GM18519 (cell line): ENCODE data around the gene KRTAP1-5.
"Not testable (repeated sequence)": the region's sequence is repeated elsewhere in the genome, so short reads cannot be mapped to it uniquely, and the experiment has no call there.

Source experiments
- ATAC-seq: cut with Tn5 transposase; IDR thresholded peaks from one replicate; pipeline ENCODE4 v1.9.1; 2021; ENCODE audit warnings: mild to moderate bottlenecking, moderate library complexity; ENCODE audit not compliant: unreplicated experiment, low FRiP score

KRTAP1-5 gene

DNA sequence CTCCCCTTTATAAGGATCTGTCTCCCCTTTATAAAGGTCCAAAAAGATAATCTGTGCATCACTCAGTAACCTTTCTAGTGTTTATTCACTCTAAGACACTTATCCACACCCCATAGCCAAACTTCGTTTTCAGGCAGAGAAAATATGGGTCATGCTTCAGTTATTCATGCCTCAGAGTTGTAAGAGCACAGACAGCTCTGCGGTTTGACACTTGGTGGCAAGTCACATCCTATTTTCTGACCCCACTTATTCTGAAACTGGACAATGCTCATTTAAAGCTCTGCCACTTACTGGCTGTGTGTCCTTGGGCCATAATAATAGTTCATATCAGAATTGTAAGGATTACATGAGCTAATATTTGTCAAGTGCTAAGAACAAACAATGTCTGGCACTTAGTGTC is 22.1 kb upstream of the KRTAP1-5 start:
- ATAC-seq, result no peak

DNA sequence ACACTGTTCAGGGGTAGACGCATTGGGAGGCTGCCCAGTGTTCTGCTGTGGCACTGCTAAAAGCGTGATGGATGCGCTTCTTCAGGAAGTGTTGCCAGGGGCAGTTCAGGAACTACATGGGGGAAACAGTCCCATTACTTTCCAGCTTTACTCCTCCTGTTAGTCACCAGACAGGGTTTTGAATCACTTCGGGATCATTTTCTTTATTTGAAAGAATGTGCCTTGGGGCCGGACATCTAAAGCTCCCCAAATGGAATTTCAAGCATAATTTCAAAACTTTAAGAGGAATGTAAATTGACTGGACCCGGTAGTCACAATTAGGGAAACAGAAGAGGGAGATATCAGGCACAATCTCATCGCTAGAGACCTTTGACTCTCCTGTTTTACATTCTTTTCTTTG is 21.4 kb upstream of the KRTAP1-5 start:
- no peak for ATAC-seq

DNA sequence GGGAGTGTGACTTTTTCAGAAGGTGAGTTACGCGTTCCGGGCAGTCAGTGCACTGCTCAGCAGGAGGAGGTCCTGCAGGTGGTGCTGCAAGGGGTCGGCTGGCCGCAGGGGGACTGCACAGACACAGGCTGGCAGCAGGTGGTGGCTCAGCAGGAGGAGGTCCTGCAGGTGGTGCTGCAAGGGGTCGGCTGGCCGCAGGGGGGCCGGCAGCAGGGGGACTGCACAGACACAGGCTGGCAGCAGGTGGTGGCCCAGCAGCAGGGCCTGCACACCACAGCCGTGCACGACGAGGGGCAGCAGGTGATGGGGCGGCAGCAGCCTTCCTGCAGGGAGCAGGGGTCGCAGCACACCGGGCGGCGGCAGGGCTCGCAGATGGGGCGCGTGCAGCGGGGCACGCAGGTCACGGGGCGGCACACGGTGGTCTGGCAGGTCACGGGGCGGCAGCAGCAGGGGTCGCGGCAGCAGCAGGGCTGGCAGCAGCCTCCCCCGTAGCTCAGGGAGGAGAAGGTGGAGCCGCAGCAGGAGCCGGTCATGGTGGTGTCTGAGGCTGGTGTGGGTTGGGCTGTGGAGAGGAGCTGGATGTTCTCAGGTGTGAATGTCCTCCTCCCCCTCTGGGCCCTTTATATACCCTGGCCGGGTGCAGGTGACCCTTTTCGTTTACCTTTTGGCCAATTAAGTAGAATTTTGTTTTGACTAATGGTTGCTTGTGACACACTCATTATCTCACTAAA is 19.9 kb upstream of the KRTAP1-5 start, which contains the start of gene KRTAP2-1:
Gene KRTAP2-1 (minus strand): TSS at position 582 of the 731 bp plus-strand sequence. CDS start 49 bp downstream, at position 533.
- ATAC-seq, result not testable (repeated sequence)

DNA sequence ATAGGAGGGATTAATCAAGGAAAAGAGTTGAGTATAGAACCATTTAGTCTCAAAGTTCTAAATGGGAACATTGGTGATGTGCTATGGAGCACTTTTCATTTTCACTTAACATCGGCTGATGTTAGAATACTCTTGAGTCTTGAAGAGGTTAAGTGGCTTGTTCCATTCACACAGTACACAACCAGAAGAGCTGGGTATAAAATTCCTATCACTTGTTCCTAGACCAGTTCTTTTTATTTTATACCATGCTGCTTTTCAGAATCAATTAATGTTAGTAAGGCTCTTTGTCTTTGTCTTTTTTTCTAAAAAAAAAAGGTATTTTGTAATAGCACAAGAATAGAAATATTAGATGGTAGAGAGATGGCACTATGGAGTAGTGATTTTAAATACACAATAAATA is 15.9 kb upstream of the KRTAP1-5 start:
- ATAC-seq, result no peak

DNA sequence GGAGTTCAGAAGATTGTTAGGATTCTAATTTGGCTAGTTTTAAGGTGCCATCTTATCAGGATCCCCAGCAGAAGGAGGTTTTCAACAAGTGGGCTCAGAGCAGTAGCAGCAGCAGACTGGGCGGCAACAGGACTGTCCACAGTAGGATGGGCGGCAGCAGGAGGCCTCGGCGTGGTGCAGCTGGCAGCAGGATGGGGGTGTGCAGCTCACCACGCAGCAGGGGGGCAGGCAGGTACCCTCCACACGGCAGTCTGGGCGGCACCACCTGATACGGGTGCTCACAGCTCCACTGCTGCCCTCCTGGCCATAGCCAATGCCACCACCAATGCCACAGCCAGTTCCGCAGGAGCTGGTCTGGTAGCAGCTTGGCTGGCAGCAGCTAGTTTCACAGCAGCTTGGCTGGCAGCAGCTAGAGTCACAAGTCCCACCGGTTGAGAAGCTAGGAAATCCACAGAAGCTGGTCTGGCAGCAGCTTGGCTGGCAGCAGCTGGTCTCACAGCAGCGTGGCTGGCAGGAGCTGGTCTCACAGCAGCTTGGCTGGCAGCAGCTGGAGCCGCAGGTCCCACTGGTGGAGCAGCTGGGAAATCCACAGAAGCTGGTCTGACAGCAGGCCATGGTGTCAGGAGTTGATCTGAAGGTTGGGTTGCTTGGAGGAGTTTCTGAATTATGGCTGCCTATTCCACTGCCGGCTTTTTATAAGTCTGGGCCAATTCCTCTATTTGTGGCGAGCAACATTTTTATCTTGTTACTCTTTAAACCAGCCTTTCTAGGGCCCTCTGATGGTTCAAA is 14.0 kb upstream of the KRTAP1-5 start, which contains the start of gene KRTAP1-1:
Gene KRTAP1-1 (minus strand): TSS at position 668 of the 789 bp plus-strand sequence. CDS start 53 bp downstream, at position 615.
- ATAC-seq, result not testable (repeated sequence)

DNA sequence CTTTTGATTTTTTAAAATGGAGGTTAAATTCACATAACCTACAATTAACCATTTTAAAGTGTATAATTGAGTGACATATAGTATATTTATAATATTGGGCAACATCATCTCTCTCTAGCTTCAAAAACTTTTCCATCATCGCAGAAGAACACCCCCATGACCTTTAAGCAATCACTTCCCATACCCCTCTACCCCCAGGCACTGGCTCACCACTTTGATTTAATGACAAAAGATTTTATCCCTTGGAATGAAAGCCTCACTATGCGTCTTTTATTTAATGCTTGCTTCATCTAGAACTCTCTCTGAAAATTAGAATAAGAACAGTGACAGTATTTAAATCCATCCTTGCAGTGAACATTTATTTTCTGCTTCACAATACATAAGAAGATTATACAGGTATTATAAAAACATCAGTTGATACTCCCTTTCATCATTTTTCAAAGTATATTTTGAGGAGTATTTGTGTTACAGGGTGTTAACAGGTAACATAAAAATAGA is 10.9 kb upstream of the KRTAP1-5 start:
- no peak for ATAC-seq

DNA sequence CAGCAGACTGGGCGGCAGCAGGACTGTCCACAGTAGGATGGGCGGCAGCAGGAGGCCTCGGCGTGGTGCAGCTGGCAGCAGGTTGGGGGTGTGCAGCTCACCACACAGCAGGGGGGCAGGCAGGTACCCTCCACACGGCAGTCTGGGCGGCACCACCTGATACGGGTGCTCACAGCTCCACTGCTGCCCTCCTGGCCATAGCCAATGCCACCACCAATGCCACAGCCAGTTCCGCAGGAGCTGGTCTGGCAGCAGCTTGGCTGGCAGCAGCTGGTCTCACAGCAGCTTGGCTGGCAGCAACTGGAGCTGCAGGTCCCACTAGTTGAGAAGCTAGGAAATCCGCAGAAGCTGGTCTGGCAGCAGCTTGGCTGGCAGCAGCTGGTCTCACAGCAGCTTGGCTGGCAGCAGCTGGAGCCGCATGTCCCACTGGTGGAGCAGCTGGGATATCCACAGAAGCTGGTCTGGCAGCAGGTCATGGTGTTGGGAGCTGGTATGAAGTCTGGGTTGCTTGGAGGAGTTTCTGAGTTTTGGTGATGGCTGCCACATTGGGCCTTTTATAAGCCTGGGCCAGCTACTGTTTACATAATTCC is 7.4 kb upstream of the KRTAP1-5 start, which contains the start of gene KRTAP1-3:
Gene KRTAP1-3 (minus strand): TSS at position 529 of the 590 bp plus-strand sequence. CDS start 53 bp downstream, at position 476.
- not testable (repeated sequence) for ATAC-seq

DNA sequence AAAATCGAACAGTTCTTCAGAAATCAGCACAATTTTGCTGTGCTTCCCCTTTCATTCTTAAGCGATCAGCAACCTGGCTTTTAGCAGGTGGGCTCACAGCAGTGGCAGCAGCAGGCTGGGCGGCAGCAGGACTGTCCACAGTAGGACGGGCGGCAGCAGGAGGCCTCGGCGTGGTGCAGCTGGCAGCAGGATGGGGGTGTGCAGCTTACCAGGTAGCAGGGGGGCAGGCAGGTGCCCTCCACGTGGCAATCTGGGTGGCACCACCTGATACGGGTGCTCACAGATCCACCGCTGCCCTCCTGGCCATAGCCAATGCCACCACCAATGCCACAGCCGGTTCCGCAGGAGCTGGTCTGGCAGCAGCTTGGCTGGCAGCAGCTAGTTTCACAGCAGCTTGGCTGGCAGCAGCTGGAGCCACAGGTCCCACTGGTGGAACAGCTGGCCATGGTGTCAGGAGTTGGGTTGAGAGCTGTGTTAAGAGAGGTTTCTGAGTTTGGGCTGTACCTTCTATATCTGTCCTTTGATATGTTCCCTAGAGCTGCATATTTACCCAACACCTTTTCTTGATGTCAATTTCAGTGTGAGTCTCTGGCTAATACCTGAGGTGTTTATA is 2.7 kb upstream of the KRTAP1-5 start, which contains the start of gene KRTAP1-4:
Gene KRTAP1-4 (minus strand): TSS at position 563 of the 613 bp plus-strand sequence. CDS start 117 bp downstream, at position 446.
- ATAC-seq, result no peak

DNA sequence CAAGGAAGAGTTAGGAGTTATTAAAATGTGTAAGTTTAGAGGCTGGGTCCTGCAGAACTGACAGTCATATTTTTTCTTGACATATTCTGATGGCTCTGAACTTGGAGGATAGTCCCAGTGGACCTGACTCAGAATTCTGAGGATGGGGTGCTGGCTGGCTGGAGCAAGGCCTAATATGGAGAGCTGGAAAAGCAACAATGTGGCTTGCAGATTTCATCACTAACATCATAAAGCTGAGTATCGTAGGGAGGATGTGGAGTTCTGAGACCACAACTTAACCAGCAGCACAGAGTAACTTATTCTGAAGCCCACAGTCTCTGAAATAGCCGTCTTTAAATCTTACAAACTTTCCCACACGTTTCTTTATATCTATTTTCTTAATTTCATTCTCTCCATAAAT is 2.3 kb downstream of the KRTAP1-5 start:
- no peak for ATAC-seq

DNA sequence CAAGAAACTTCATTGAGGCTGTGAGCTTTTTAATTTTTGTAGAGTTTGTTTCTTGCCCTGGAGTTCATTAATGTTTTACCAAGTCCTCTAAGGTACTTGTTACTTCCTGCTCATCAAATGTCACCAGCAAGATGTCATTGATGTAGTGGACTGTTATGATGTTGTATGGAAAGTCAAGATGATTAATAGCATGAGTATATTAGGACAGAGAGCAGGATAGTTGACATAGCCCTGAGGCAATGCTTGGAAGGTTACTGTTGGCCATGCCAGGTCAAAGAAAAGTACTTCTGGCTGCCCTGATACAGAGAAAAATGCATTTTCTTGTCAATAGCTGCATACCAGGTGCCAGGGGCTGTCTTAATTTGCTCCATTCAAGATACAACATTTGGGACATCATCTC is 6.7 kb downstream of the KRTAP1-5 start:
- ATAC-seq, result no peak

DNA sequence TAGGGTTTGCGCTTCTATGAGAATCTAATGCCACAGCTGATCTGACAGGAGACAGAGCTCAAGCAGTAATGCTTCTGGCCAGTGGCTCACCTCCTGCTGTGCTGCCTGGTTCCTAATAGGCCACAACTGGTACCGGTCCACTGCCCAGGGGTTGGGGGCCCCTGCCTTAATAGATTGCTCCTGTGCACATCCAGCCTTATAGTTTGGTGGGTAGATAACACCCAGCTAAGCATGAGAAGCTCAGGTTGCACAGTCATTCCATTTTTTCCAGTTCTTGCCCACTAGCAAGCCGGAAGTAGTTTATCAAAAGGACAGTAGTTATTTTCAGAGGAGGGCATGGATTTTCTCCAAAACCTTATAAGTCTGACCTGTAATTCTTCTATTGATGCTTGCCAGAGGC is 7.6 kb downstream of the KRTAP1-5 start:
- no peak for ATAC-seq

DNA sequence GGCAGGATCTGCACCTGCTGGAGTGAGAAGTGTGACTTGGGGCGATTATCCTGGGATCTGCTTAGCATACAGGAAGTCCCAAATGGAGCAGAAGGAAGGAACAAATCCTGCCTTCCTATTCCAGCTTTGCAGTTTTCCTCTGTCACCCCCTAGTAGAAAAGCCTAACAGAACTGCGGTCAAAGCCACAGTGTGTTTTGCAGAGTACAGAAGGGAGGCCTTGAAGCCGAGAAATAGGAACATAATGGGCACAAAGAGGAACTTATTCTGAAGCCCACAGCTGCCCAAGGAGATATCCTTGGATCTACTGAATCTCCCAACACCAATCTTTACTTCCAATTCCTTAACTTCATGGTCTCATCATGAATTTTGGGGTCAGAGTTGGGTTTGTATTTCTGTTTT is 8.5 kb downstream of the KRTAP1-5 start:
- ATAC-seq, result no peak

DNA sequence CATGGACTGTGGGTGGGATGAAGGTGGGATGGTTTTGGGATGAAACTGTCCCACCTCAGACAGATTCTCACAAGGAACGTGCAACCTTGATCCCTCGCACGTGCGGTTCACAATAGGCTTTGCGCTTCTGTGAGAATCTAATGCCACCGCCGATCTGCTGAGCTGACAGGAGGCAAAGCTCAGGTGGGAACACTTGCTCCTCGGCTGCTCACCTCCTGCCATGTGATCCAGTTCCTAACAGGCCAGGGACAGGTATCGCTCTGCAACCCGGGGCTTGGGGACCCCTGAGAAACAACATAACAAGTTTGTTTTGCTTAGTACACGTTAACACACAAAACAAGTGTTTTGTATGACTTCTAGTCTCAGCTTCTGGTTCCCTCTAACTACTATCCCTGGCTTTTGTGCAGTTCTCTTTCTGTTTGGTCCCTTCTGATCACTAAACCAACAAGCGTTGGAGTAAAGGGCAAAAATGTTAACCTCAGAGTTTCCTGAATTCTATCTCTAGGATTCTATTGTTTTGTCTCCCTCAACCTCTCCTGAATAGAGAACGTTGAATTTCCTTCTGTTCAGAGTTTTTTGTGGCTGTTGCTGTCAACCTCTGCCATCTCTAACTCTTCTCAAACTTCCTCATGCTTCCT is 10.3 kb downstream of the KRTAP1-5 start:
- no peak for ATAC-seq

DNA sequence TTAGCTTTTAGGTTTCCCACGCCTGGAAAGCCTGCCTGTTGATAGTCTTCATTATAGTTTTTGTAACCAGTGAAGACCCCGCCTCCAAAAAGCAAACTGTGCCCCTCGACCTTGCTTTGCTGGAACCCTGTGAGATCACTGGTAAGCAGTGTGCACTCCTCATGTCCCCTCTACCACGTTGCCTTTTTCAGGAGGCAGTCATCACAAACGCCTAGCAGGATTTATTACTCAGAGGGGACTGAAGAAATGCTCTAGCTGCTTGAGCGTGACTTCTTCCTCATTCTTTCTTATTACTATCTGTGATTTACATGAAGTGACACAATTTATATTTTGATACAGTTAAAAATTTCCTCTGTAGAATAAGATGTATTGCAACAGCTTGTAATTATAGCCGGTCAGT is 11.6 kb downstream of the KRTAP1-5 start:
- ATAC-seq, result no peak

DNA sequence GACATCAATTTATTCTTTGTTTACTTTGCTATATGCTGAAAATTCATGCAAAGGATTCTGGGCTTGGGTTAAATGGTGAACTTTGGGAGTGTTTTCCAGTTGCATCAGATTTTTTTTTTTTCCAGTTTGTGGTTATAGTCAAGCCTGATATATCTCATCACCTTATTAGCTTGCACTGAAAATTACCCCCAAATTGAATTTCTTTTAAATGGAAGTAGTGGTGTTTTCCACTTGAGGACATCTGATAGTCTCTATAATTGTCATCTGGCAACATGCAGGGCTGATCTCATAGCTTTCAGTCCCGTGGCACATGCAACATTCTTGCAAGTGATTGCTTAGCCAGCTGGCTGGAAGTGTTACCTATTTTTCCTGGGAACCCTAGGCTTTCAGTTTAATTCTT is 13.4 kb downstream of the KRTAP1-5 start:
- no peak for ATAC-seq

DNA sequence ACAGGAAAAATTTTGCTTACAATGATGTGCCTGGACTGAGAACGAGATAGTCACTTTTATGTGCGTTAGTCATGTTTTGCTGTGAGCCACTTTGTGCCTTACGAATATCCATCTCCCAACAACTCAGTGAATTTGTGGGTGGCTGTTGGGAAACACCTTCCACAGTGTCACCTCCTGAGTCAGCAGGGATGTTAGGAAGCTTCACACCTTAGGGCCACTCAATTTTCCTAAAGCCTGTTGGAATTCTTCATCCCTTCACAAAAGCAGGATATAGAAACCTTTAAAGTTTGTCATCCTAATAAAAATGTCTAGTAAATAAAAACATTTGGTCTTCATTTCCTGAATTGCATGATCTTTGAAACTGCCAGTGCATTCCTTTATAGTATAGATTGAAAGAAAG is 13.8 kb downstream of the KRTAP1-5 start:
- ATAC-seq, result no peak

DNA sequence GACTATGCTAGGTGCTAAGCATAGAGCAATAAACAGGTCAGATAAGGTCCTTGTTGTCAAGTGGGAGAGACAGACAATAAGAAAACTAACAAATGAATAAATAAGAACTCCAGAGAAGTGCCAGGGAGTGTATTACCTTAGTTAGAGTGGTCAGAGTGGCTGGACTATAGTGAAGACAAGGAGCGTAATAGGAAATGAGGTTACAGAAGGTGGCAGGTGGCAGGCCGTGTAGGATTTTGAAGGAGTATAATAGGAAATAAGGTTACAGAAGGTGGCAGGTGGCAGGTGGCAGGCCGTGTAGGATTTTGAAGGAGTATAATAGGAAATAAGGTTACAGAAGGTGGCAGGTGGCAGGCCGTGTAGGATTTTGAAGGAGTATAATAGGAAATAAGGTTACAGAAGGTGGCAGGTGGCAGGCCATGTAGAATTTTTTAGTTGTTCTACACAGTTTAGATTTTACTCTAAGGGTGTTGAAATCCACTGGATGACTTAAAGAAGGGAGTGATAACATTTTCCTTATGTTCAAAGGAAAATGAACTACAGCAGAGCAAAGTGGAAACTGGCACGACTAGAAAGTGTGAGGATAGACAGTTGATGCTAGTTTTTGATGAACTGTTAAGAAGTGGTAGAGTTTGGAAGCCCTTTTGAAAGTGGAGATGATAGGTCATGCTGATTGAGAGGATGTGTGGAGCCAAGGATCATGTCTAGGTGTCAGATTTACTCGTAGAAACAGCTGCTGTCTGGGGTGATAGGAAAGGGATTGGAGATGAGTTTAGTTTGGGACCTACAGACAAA is 14.5 kb downstream of the KRTAP1-5 start:
- no peak for ATAC-seq

DNA sequence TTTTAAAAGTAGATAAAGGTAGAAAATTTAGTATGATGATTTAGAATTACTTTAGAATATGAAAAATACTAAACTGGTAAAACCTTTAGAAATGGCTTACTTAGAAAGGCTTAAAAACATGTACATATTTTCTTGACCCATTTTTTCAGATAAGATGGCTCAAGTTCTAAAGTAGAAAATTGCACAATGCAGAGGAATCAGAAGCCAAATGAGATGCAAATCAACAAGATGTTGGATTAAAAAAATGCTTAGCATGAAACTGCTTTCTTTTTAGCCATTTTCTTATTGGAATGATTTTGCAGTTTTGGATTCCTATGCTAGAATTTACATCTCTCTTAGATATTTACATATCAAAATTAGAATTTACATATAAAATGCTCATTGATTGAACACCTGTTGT is 16.6 kb downstream of the KRTAP1-5 start:
- ATAC-seq, result no peak

DNA sequence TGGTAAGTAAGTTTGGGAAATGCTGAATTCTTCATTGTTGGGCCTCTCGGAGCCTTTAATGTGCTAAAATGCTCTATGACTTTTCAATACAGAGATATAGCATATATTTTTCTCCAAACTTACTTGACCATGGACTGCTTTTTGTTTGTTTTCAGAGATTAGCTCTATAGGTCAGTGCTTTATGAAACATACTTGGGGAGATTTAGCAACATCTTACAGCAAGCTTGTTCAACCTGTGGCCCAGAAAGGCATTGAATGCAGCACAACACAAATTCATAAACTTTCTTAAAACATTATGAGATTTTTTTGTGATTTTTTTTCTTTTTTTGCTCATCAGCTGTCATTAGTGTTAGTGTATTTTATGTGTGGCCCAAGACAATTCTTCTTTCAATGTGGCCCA is 17.1 kb downstream of the KRTAP1-5 start:
- ATAC-seq, result no peak
